GM23338 (cell line): Measurements from ENCODE around the gene ZMPSTE24. TPM values are rescaled to one million over a fixed set of nuclear protein-coding genes. Genes with fewer than 3 reads are reported as not detected.

Experiments used
- ATAC-seq: fragments of 200-7000 bp; cut with Tn5 transposase; 3 replicates; pipeline ENCODE4 v1.9.1; 2020
- DNase-seq: peaks from one replicate; pipeline ENCODE4 v3.0.0-alpha.2; 2015; ENCODE audit warnings: low spot score
- H2AFZ ChIP-seq: fragments of 200-600 bp; sonication (generic); 2 replicates; pipeline ENCODE4 v1.8.0; 2016; ENCODE audit warnings: antibody characterized with exemption, mild to moderate bottlenecking, moderate library complexity
- H3F3A ChIP-seq: fragments of 200-600 bp; sonication (generic); replicated peaks from 2 replicates; pipeline ENCODE4 v1.8.0; 2017; ENCODE audit warnings: antibody characterized with exemption, mixed run types, low read depth
- H3K27ac ChIP-seq: fragments of 200-600 bp; sonication (generic); 2 replicates; pipeline ENCODE4 v1.6.1; 2016; ENCODE audit warnings: low read depth
- H3K27me3 ChIP-seq: fragments of 200-600 bp; sonication (generic); 2 replicates; pipeline ENCODE4 v1.8.0; 2016; ENCODE audit warnings: mild to moderate bottlenecking, mixed run types, moderate library complexity; ENCODE audit not compliant: insufficient read depth
- H3K36me3 ChIP-seq: fragments of 200-600 bp; sonication (generic); 2 replicates; pipeline ENCODE4 v1.8.0; 2016; ENCODE audit warnings: mild to moderate bottlenecking; ENCODE audit not compliant: insufficient read depth
- H3K4me1 ChIP-seq: fragments of 200-600 bp; sonication (generic); 2 replicates; pipeline ENCODE4 v1.8.0; 2016; ENCODE audit warnings: mild to moderate bottlenecking, moderate library complexity; ENCODE audit not compliant: insufficient read depth
- H3K4me2 ChIP-seq: fragments of 200-600 bp; sonication (generic); 2 replicates; pipeline ENCODE4 v1.7.1; 2017; ENCODE audit warnings: mixed run types
- H3K4me3 ChIP-seq: fragments of 200-600 bp; sonication (generic); 2 replicates; pipeline ENCODE4 v1.6.1; 2016; ENCODE audit warnings: mixed run types
- H3K79me2 ChIP-seq: fragments of 200-600 bp; sonication (generic); replicated peaks from 2 replicates; pipeline ENCODE4 v1.8.0; 2017; ENCODE audit warnings: mild to moderate bottlenecking; ENCODE audit not compliant: insufficient read depth
- H3K9me2 ChIP-seq: fragments of 200-600 bp; sonication (generic); 2 replicates; pipeline ENCODE4 v1.8.0; 2017; ENCODE audit not compliant: insufficient read depth
- H4K20me1 ChIP-seq: fragments of 200-600 bp; sonication (generic); replicated peaks from 2 replicates; pipeline ENCODE4 v1.8.0; 2017; ENCODE audit warnings: mild to moderate bottlenecking; ENCODE audit not compliant: insufficient read depth
- H3K27ac Mint-ChIP-seq: 2 replicates; pipeline ENCODE4 v1.8.0; 2020; ENCODE audit warnings: inconsistent platforms, mild to moderate bottlenecking, moderate library complexity, mixed read lengths
- H3K27me3 Mint-ChIP-seq: 3 replicates; pipeline ENCODE4 v1.8.0; 2022; ENCODE audit warnings: low read depth, mild to moderate bottlenecking, moderate library complexity, mixed read lengths, inconsistent platforms; ENCODE audit not compliant: insufficient read depth, poor library complexity
- H3K36me3 Mint-ChIP-seq: 3 replicates; pipeline ENCODE4 v1.8.0; 2021; ENCODE audit warnings: low read depth, mild to moderate bottlenecking, inconsistent platforms, moderate library complexity, mixed read lengths
- H3K4me1 Mint-ChIP-seq: 3 replicates; pipeline ENCODE4 v1.8.0; 2020; ENCODE audit warnings: mild to moderate bottlenecking, inconsistent platforms, mixed read lengths
- H3K4me3 Mint-ChIP-seq: 3 replicates; pipeline ENCODE4 v1.8.0; 2021; ENCODE audit warnings: moderate library complexity, mild to moderate bottlenecking, inconsistent platforms, mixed read lengths
- H3K9me3 Mint-ChIP-seq: 3 replicates; pipeline ENCODE4 v1.8.0; 2020; ENCODE audit warnings: moderate library complexity, mild to moderate bottlenecking, inconsistent platforms, mixed read lengths
- CTCF ChIP-seq, 2 experiments: fragments of 200-600 bp in 1 of 2; sonication (generic) in 1 of 2; conservative IDR thresholded peaks; 2 replicates each; pipeline versions ENCODE4 v1.5.1 to v1.6.1; 2016 to 2017; ENCODE audit warnings: antibody characterized with exemption in 2 of 2, low read depth in 2 of 2, mild to moderate bottlenecking in 2 of 2, moderate library complexity in 1 of 2
- POLR2AphosphoS5 ChIP-seq: IDR thresholded peaks from 2 replicates; pipeline ENCODE4 v1.6.1; 2016; ENCODE audit warnings: antibody characterized with exemption, low read depth
- STAT1 ChIP-seq: IDR thresholded peaks from one replicate; pipeline ENCODE4 v1.6.1; 2016; ENCODE audit warnings: antibody characterized with exemption; ENCODE audit not compliant: unreplicated experiment
- ZNF462 ChIP-seq: fragments of 250-450 bp; sonication (Bioruptor Pico); IDR thresholded peaks from 2 replicates; pipeline ENCODE4 v1.5.0; 2020; ENCODE audit warnings: mild to moderate bottlenecking, moderate library complexity
- polyA plus RNA-seq: library from polyadenylated mRNA; unstranded; fragments of >200 nt; fragmentation: Nextera tagmentation; extraction: Ambion mirVana; gene quantifications from 2 replicates; pipeline ENCODE4 v1.2.1, GENCODE V29; 2016
- total RNA-seq: library from RNA; depleted of rRNA; stranded (reverse); fragments of >200 nt; shearing (Covaris generic); gene quantifications from 2 replicates; pipeline ENCODE4 v1.2.3, GENCODE V29; 2014

Gene ZMPSTE24
- total and polyA plus RNA-seq, 2 experiments from 2014 or later = 23.1 to 51.2 TPM

- H3K9me3 Mint-ChIP-seq = no peaks in the 10 kb centered on the region
- no peak for TF ChIP-seq POLR2AphosphoS5
- TF ChIP-seq ZNF462 = no peak
- Histone ChIP-seq H3F3A (no peaks in the 10 kb centered on the region), H3K4me3 (no peak overlapping the region), H3K79me2 (no peaks in the 10 kb centered on the region), H3K4me1 (no peaks in the 10 kb centered on the region; the same call in 1 of the 2 replicates), H2AFZ (no peak overlapping the region), H3K27me3 (peaks cover 33% of the 10 kb centered on the region), H3K9me2 (no peaks in the 10 kb centered on the region), H3K27ac (no peak overlapping the region), H3K36me3 (no peaks in the 10 kb centered on the region), H3K4me2 (no peak overlapping the region), H4K20me1 (no peaks in the 10 kb centered on the region)
- DNase-seq (no peak), ATAC-seq (no peak)
- no peak overlapping the region; the same call in 2 of the 3 replicates for H3K4me3 Mint-ChIP-seq
- peaks cover 13% of the 10 kb centered on the region for H3K27me3 Mint-ChIP-seq
- H3K36me3 Mint-ChIP-seq = no peaks in the 10 kb centered on the region
- H3K27ac Mint-ChIP-seq = no peak overlapping the region
- peaks cover 6% of the 10 kb centered on the region; the same call in 1 of the 3 replicates for H3K4me1 Mint-ChIP-seq
These were observed 43.7 kb downstream of the ZMPSTE24 start for GRCh38 chr1:40301541-40302299.

- H3K27me3 ChIP-seq = peaks cover 33% of the 10 kb centered on the region
- peaks cover 14% of the 10 kb centered on the region for H3K27me3 Mint-ChIP-seq
- H3K4me1 Mint-ChIP-seq = peaks cover 6% of the 10 kb centered on the region; the same call in 1 of the 3 replicates
- H3K79me2 ChIP-seq = no peaks in the 10 kb centered on the region
- H3K36me3 ChIP-seq = no peaks in the 10 kb centered on the region
- H3K4me3 Mint-ChIP-seq = no peak overlapping the region
- ATAC-seq = no peak
- H3K4me2 ChIP-seq = no peak overlapping the region
- H3K4me1 ChIP-seq = no peaks in the 10 kb centered on the region; the same call in 1 of the 2 replicates
- H3K9me2 ChIP-seq = no peaks in the 10 kb centered on the region
- no peaks in the 10 kb centered on the region for H3K9me3 Mint-ChIP-seq
- H3K4me3 ChIP-seq = no peak overlapping the region
- no peaks in the 10 kb centered on the region for H3F3A ChIP-seq
- no peak for DNase-seq
- no peak overlapping the region for H3K27ac ChIP-seq
- H4K20me1 ChIP-seq = no peaks in the 10 kb centered on the region
- no peak overlapping the region for H3K27ac Mint-ChIP-seq
- H2AFZ ChIP-seq = no peak overlapping the region
- no peaks in the 10 kb centered on the region for H3K36me3 Mint-ChIP-seq
- TF ChIP-seq CTCF (conservative IDR thresholded peaks at IDR 0.05; ENCODE audit: low read depth in 2 of 2) = no peak
- no peak for TF ChIP-seq STAT1
These were observed 44.4 kb downstream of the ZMPSTE24 start for GRCh38 chr1:40302475-40302874.
